RWPE2 (cell line): ENCODE measurements around the gene BCL6B.
"Not testable (repeated sequence)": the region's sequence is repeated elsewhere in the genome, so short reads cannot be mapped to it uniquely, and the experiment has no call there.

Experiments
- ATAC-seq: fragments of 200-7000 bp; cut with Tn5 transposase; 3 replicates; pipeline ENCODE4 v1.9.1; 2021; ENCODE audit warnings: low read depth
- DNase-seq: peaks from one replicate; pipeline ENCODE4 v3.0.0-alpha.2; 2020; ENCODE audit warnings: low spot score
- H3K27ac ChIP-seq: fragments of 450-650 bp; 2 replicates; pipeline ENCODE4 v1.5.1; 2017; ENCODE audit warnings: mild to moderate bottlenecking; ENCODE audit not compliant: poor library complexity, severe bottlenecking
- H3K27me3 ChIP-seq: fragments of 250-450 bp; sonication (Bioruptor Pico); 2 replicates; pipeline ENCODE4 v1.5.1; 2021; ENCODE audit warnings: mild to moderate bottlenecking, moderate library complexity; ENCODE audit not compliant: insufficient read depth, poor library complexity, severe bottlenecking
- H3K36me3 ChIP-seq: fragments of 250-450 bp; sonication (Bioruptor Pico); 2 replicates; pipeline ENCODE4 v1.5.1; 2020; ENCODE audit warnings: low read depth, mild to moderate bottlenecking, moderate library complexity
- H3K4me1 ChIP-seq: fragments of 250-450 bp; sonication (Bioruptor Pico); 2 replicates; pipeline ENCODE4 v1.5.1; 2021; ENCODE audit warnings: mild to moderate bottlenecking, moderate library complexity; ENCODE audit not compliant: insufficient read depth, poor library complexity, severe bottlenecking
- H3K4me3 ChIP-seq: fragments of 250-450 bp; sonication (Bioruptor Pico); 2 replicates; pipeline ENCODE4 v1.5.1; 2021; ENCODE audit warnings: mild to moderate bottlenecking, moderate library complexity; ENCODE audit not compliant: severe bottlenecking
- H3K9me3 ChIP-seq: fragments of 250-450 bp; sonication (Bioruptor Pico); 2 replicates; pipeline ENCODE4 v1.5.1; 2021; ENCODE audit warnings: mild to moderate bottlenecking, moderate library complexity; ENCODE audit not compliant: severe bottlenecking
- TF ChIP-seq, protein P1 (sequence below): fragments of 450-650 bp; IDR thresholded peaks from one replicate; pipeline ENCODE4 v1.5.1; 2017; ENCODE audit warnings: mild to moderate bottlenecking, moderate library complexity; ENCODE audit not compliant: poor library complexity, severe bottlenecking

BCL6B gene

DNA sequence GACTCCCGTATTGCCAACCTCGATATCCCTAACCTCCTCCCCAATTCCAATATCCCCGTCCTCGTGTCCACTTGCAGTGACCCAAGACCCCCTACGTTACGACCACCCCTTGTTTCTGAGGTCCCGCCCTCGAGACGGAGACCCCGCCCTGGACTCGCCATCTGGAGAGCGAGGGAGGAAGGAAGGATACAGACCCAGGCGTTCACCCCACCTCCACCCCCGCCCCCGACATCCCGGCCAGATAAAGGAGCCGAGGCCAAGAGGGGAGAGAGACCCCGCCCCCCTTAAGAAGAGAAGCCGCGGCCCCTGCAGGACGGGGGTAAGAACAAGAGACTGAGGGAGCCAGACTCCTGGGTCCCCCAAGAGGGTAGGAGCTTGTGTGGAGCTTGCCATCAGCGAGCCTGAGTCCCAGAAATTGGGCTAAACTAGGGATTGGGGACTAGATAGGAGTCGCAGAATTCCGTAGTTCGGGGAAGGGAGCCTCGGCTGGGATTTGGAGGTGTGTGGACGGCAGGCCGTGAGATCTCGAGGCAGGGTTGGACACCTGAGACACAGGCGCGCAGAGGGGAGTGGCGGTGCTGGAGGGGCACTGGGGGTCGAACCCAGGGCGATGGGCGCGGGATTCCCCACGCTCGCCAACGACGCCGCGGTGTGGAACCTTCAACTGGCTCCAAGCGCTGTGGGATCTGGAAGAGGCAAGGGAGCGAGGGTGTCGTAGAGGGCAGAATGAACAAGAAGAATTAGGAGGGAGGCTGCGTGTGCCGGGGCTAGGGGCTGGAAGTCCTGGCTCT lies at the start of gene BCL6B:
TSS of gene BCL6B (plus strand) at position 270 of the 791 bp plus-strand sequence. CDS start 622 bp downstream, outside the sequence.
- no peaks in the 10 kb centered on the region for H3K9me3 ChIP-seq
- H3K27me3 ChIP-seq: no peaks in the 10 kb centered on the region
- H3K4me3 ChIP-seq: no peak within 1 kb of the TSS
- DNase-seq (no peak), ATAC-seq (no peak)
- TF ChIP-seq, protein P1, sequence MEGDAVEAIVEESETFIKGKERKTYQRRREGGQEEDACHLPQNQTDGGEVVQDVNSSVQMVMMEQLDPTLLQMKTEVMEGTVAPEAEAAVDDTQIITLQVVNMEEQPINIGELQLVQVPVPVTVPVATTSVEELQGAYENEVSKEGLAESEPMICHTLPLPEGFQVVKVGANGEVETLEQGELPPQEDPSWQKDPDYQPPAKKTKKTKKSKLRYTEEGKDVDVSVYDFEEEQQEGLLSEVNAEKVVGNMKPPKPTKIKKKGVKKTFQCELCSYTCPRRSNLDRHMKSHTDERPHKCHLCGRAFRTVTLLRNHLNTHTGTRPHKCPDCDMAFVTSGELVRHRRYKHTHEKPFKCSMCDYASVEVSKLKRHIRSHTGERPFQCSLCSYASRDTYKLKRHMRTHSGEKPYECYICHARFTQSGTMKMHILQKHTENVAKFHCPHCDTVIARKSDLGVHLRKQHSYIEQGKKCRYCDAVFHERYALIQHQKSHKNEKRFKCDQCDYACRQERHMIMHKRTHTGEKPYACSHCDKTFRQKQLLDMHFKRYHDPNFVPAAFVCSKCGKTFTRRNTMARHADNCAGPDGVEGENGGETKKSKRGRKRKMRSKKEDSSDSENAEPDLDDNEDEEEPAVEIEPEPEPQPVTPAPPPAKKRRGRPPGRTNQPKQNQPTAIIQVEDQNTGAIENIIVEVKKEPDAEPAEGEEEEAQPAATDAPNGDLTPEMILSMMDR: no peak
- no peaks in the 10 kb centered on the region for H3K4me1 ChIP-seq
- no peak within 1 kb of the TSS for H3K27ac ChIP-seq
- no peaks in the 10 kb centered on the region for H3K36me3 ChIP-seq

- not testable (repeated sequence) for ATAC-seq, H3K27ac ChIP-seq, H3K36me3 ChIP-seq, H3K27me3 ChIP-seq, H3K4me3 ChIP-seq, H3K9me3 ChIP-seq, DNase-seq, H3K4me1 ChIP-seq
Measured at GRCh38 chr17:6979440-6979839, 43.4 kb upstream of the BCL6B start.

DNA sequence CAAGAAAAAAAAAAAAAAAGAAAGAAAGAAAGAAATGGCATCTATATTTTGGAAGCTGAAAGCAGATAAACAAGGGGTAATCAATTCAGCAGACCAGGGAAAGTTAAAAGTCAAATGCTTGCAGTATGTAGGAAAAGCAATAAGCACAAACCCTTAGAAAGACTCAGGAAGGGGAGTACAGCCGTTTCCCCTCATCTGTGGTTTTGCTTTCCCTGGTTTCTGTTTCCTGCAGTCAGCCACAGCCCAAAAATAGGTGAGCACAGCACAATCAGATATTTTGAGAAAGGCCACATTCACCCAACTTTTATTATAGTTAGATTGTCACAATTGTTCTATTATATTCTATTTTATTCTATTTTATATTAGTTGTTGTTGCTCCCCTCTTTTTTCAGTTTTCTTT lies 41.4 kb upstream of the BCL6B start:
- H3K27me3 ChIP-seq: no peaks in the 10 kb centered on the region
- H3K4me3 ChIP-seq: no peak overlapping the region
- no peaks in the 10 kb centered on the region for H3K36me3 ChIP-seq
- no peaks in the 10 kb centered on the region for H3K9me3 ChIP-seq
- ATAC-seq (no peak), DNase-seq (no peak)
- H3K27ac ChIP-seq: no peak overlapping the region
- TF ChIP-seq, protein P1: no peak
- no peaks in the 10 kb centered on the region for H3K4me1 ChIP-seq

DNA sequence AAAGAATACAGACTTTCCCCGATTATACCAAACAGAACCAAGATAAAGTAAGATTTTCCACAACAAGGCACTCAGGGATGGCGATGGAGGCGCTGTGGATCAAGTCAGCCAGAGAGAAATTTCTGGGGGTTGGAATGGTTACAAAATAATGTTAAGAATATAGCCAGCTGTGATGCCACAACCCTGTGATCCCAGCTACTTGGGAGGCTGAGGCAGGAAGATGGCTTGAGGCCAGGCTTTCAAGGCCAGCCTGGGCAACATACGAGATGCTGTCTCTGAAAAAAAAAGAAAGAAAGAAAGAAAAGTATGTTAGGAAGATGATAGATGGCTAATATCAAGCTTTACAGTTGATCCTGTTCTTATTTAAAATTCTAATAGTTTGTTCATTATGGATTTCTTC lies 37.6 kb upstream of the BCL6B start:
- no peaks in the 10 kb centered on the region for H3K9me3 ChIP-seq
- TF ChIP-seq, protein P1: no peak
- H3K4me1 ChIP-seq: no peaks in the 10 kb centered on the region
- H3K27me3 ChIP-seq: no peaks in the 10 kb centered on the region
- no peak overlapping the region for H3K4me3 ChIP-seq
- H3K27ac ChIP-seq: no peak overlapping the region
- ATAC-seq (no peak), DNase-seq (no peak)
- no peaks in the 10 kb centered on the region for H3K36me3 ChIP-seq

- H3K27me3 ChIP-seq: no peaks in the 10 kb centered on the region
- H3K4me1 ChIP-seq: no peaks in the 10 kb centered on the region
- no peaks in the 10 kb centered on the region for H3K9me3 ChIP-seq
- no peak overlapping the region for H3K27ac ChIP-seq
- H3K4me3 ChIP-seq: no peak overlapping the region
- ATAC-seq (no peak), DNase-seq (no peak)
- TF ChIP-seq, protein P1: no peak
- H3K36me3 ChIP-seq: no peaks in the 10 kb centered on the region
Measured at GRCh38 chr17:6986676-6987075, 36.2 kb upstream of the BCL6B start.
